AG09319 (cell line): Measurements from ENCODE around the gene LY86.

Source experiments
- DNase-seq: peaks from one replicate; pipeline ENCODE4 v3.0.0-alpha.2; 2010; ENCODE audit warnings: low read depth; ENCODE audit errors: extremely low read depth
- TF ChIP-seq, protein P1 (sequence below): IDR thresholded peaks from 2 replicates; pipeline ENCODE4 v1.5.1; 2011; ENCODE audit warnings: low read depth, mild to moderate bottlenecking, inconsistent platforms, low read length, moderate library complexity

LY86 gene

DNA sequence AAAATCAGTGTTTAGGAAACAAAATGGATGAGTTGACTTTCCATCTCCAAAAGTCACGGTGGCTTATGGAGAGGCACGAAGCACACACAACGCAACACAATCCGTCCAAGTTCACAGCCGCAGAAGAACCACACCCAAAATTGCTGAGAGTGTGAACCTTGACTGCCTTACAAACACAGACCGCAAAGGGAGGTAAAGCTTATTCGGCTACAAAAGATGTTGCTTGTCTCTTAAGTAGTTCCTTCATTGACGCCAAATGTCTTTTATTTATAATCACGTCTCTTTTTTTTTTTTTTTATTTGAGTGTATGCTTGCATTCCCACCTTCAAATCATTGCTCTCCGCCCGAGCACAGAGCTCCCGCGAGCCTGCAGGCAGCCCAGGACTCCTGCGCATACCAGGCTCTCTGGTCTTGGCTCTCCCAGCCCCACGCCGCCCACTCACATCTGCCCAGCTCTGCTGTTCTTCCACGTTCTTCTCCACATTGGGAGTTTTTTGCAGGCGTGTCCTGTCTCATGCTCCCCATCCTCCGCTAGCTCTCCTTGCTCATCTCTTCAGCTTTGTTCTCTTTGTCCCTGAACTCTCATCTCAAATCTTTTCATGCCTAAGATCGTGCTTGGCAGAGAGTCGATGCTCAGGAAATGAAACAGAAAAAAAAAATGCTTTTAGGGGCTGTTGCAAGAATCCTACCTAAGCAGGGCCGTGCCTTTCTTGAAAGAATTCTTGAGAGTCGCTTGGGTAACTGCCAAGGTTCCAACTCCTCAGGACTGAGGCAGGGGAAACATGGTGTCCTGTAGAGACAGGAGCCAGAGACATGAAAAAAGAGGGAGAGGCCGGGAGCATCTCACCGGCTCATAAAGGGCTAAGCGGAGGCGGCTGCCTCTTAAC lies 25.8 kb downstream of the LY86 start:
- no peak for DNase-seq
- TF ChIP-seq, protein P1, sequence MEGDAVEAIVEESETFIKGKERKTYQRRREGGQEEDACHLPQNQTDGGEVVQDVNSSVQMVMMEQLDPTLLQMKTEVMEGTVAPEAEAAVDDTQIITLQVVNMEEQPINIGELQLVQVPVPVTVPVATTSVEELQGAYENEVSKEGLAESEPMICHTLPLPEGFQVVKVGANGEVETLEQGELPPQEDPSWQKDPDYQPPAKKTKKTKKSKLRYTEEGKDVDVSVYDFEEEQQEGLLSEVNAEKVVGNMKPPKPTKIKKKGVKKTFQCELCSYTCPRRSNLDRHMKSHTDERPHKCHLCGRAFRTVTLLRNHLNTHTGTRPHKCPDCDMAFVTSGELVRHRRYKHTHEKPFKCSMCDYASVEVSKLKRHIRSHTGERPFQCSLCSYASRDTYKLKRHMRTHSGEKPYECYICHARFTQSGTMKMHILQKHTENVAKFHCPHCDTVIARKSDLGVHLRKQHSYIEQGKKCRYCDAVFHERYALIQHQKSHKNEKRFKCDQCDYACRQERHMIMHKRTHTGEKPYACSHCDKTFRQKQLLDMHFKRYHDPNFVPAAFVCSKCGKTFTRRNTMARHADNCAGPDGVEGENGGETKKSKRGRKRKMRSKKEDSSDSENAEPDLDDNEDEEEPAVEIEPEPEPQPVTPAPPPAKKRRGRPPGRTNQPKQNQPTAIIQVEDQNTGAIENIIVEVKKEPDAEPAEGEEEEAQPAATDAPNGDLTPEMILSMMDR, result no peak

DNA sequence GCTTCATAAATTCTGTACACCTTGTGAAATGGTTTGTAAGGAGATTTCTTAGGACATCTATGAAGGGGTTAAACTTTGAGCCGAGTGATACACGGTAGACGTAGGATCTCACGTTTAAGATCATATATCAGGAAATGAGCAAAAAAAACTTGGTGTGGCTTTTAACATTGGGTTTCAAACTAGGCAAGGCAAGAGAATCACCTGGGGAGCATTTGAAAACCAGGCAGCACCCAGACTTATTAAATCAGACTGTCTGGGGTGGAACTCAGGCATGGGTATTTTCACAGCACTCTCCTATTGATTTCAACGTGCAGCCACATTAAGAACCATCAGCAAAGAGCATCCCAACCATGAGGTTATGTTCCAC lies 26.4 kb downstream of the LY86 start:
- no peak for DNase-seq
- TF ChIP-seq, protein P1, result no peak

GRCh38 chr6:6616656-6617055 lies 28.1 kb downstream of the LY86 start:
- TF ChIP-seq, protein P1, result no peak
- no peak for DNase-seq

DNA sequence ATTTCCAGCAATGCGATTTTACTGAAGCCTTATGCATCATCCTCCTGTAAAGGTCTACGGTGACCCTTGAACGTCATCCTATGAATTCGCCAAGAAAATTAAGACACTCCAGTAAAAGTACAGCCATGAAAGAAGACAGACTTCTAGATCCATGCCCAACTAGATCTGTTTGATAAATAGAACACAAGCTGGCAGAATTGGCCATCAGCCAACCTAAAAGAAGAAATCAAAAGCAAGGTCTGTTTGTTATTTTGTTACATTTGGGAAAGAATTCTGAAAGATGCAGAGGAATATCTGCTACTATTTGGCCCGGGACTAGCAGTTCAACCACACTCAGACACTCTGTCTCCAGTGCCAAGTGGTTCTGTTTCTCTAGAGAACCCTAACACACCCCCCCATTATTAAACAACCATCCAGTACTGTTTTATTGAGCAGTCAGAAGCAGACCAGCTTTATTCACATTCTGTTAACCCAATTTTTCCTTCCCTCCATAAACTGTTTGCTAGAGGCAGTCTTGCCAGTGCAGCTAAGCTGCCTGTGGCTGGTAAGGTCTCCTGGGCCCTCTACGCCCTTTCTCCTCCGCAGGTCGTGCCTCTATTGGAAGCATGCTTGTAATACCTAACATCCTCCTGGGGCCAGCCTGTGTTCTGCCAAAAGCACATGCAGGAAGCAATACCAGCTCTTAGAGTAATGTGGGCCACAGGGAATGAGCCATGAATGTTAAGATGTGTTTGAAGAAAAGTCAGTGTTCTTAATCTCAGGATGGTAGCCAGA lies 30.7 kb downstream of the LY86 start:
- TF ChIP-seq, protein P1, result no peak
- DNase-seq, result no peak

GRCh38 chr6:6620766-6621425 lies 32.4 kb downstream of the LY86 start:
- no peak for DNase-seq
- TF ChIP-seq, protein P1, result no peak

DNA sequence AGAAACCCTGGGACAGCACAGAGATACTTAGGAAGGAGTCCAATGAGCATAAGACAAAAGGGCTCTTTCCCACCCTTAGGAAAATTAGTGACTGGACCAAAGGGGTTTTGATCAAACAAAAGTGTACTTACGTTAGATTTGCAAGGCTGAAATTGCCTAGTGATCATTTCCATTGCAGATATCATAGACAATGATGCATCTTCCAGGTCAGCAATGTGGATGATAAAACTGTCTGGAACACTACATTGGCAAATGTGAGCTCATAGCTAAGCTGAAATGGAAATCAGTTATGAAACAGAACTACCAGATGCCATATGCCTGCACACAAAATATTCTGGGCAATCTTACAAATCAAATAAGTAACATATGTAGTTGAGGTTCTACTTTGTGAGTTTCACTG lies 34.0 kb downstream of the LY86 start:
- DNase-seq, result no peak
- TF ChIP-seq, protein P1, result no peak
